HL-60 (cell line): ENCODE measurements around the gene TBC1D1.

Experiments used
- DNase-seq, 2 experiments: peaks; one replicate each; pipeline ENCODE4 v3.0.0-alpha.2; 2010 to 2020; ENCODE audit warnings: low read depth in 1 of 2, low spot score in 1 of 2
- H3K27ac ChIP-seq: fragments of 250-450 bp; sonication (Bioruptor Pico); replicated peaks from 2 replicates; pipeline ENCODE4 v1.5.1; 2020; ENCODE audit warnings: mild to moderate bottlenecking, moderate library complexity
- H3K27me3 ChIP-seq: fragments of 250-450 bp; sonication (Bioruptor Pico); 2 replicates; pipeline ENCODE4 v1.5.1; 2021; ENCODE audit warnings: mild to moderate bottlenecking, moderate library complexity; ENCODE audit not compliant: insufficient read depth, poor library complexity, severe bottlenecking
- H3K4me3 ChIP-seq: replicated peaks from 2 replicates; pipeline ENCODE4 v1.5.1; 2011; ENCODE audit warnings: mild to moderate bottlenecking, control low read depth, low read length; ENCODE audit not compliant: insufficient read depth
- CTCF ChIP-seq: IDR thresholded peaks from one replicate; pipeline ENCODE4 v1.5.1; 2011; ENCODE audit warnings: low read length, control low read depth, inconsistent platforms; ENCODE audit not compliant: insufficient read depth
- GABPA ChIP-seq: IDR thresholded peaks from 2 replicates; pipeline ENCODE4 v1.6.1; 2012; ENCODE audit warnings: low read depth
- POLR2AphosphoS5 ChIP-seq: IDR thresholded peaks from 2 replicates; pipeline ENCODE4 v1.6.1; 2012; ENCODE audit warnings: low read depth
- REST ChIP-seq: IDR thresholded peaks from 2 replicates; pipeline ENCODE4 v1.6.1; 2012; ENCODE audit warnings: low read depth; ENCODE audit not compliant: insufficient replicate concordance
- SPI1 ChIP-seq: IDR thresholded peaks from 2 replicates; pipeline ENCODE4 v1.6.1; 2012; ENCODE audit warnings: low read depth, mild to moderate bottlenecking, borderline replicate concordance

Gene TBC1D1

GRCh38 chr4:37956941-37957340, 66.1 kb downstream of the TBC1D1 start:
- Histone ChIP-seq H3K27ac (no peak overlapping the region), H3K27me3 (no peaks in the 10 kb centered on the region), H3K4me3 (no peak overlapping the region)
- TF ChIP-seq GABPA, result no peak
- TF ChIP-seq SPI1, result no peak
- DNase-seq, result no peak

- Histone ChIP-seq H3K27ac (no peak overlapping the region), H3K4me3 (no peak overlapping the region), H3K27me3 (no peaks in the 10 kb centered on the region)
- no peak for TF ChIP-seq POLR2AphosphoS5
- no peak for TF ChIP-seq SPI1
- no peak for TF ChIP-seq CTCF
- TF ChIP-seq REST, result no peak
- TF ChIP-seq GABPA, result no peak
- DNase-seq, result no peak
Measured at GRCh38 chr4:37958932-37959331, 68.0 kb downstream of the TBC1D1 start.

- Histone ChIP-seq H3K4me3 (no peak within 1 kb of the TSS), H3K27ac (no peak within 1 kb of the TSS), H3K27me3 (no peaks in the 10 kb centered on the region)
- DNase-seq, result no peak
- TF ChIP-seq POLR2AphosphoS5 (no peak), REST (no peak), GABPA (no peak), SPI1 (no peak), CTCF (no peak)
Measured at GRCh38 chr4:37960098-37960497, 69.2 kb downstream of the TBC1D1 start, which contains the start of gene PTTG2. Gene PTTG2, plus strand, starts transcription at chr4:37960398. Its CDS starts 37 bp downstream, at chr4:37960435.

- H3K27me3 ChIP-seq, result no peaks in the 10 kb centered on the region
- no peak overlapping the region for H3K27ac ChIP-seq
- DNase-seq, result no peak
- no peak overlapping the region for H3K4me3 ChIP-seq
- no peak for TF ChIP-seq CTCF
- TF ChIP-seq SPI1, result no peak
- TF ChIP-seq POLR2AphosphoS5, result no peak
- TF ChIP-seq GABPA, result no peak
Measured at GRCh38 chr4:37960679-37961450, 70.0 kb downstream of the TBC1D1 start.
